ENCODE measurements around the gene C16orf82. TPM values are rescaled to one million over a fixed set of nuclear protein-coding genes. Genes with fewer than 3 reads are reported as not detected.

The C16orf82 gene
- total RNA-seq, 1 donor: not detected

GRCh38 chr16:27106305-27106704 is 39.6 kb downstream of the C16orf82 start:
- no peaks in the 10 kb centered on the region for H3K36me3 ChIP-seq (ENCODE audit: insufficient read depth, low read length)
- no peak for DNase-seq (ENCODE audit: insufficient read length, low spot score, missing footprints)

GRCh38 chr16:27107185-27107592 is 40.5 kb downstream of the C16orf82 start:
- no peak overlapping the region for H3K4me2 ChIP-seq (ENCODE audit: insufficient read depth, low read length)
- H3K27me3 ChIP-seq (ENCODE audit: insufficient read depth, low read length): no peaks in the 10 kb centered on the region
- H2AFZ ChIP-seq (ENCODE audit: low read length): no peak overlapping the region
- H3K36me3 ChIP-seq (ENCODE audit: insufficient read depth, low read length): no peaks in the 10 kb centered on the region
- H3K9me3 ChIP-seq (ENCODE audit: low read depth, low read length): no peaks in the 10 kb centered on the region
- no peak overlapping the region for H3K4me3 ChIP-seq (ENCODE audit: insufficient read depth, low read length)
- DNase-seq (ENCODE audit: insufficient read length, low spot score, missing footprints): no peak
- TF ChIP-seq, protein P1, sequence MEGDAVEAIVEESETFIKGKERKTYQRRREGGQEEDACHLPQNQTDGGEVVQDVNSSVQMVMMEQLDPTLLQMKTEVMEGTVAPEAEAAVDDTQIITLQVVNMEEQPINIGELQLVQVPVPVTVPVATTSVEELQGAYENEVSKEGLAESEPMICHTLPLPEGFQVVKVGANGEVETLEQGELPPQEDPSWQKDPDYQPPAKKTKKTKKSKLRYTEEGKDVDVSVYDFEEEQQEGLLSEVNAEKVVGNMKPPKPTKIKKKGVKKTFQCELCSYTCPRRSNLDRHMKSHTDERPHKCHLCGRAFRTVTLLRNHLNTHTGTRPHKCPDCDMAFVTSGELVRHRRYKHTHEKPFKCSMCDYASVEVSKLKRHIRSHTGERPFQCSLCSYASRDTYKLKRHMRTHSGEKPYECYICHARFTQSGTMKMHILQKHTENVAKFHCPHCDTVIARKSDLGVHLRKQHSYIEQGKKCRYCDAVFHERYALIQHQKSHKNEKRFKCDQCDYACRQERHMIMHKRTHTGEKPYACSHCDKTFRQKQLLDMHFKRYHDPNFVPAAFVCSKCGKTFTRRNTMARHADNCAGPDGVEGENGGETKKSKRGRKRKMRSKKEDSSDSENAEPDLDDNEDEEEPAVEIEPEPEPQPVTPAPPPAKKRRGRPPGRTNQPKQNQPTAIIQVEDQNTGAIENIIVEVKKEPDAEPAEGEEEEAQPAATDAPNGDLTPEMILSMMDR (IDR thresholded peaks at IDR 0.05; ENCODE audit: extremely low read depth, low read depth, low read length): no peak
- no peaks in the 10 kb centered on the region for H3K79me2 ChIP-seq (ENCODE audit: insufficient read depth, low read length)
- H3K27ac ChIP-seq (ENCODE audit: low read depth, low read length): no peak overlapping the region
- no peaks in the 10 kb centered on the region for H4K20me1 ChIP-seq (ENCODE audit: insufficient read depth, low read length)
- H3K4me1 ChIP-seq (ENCODE audit: insufficient read depth, low read length): no peaks in the 10 kb centered on the region

More at GRCh38 chr16:27106305-27106704, 39.6 kb downstream of the C16orf82 start:
- H2AFZ ChIP-seq (ENCODE audit: low read length): no peak overlapping the region
- H3K27ac ChIP-seq (ENCODE audit: low read depth, low read length): no peak overlapping the region
- TF ChIP-seq, protein P1 (IDR thresholded peaks at IDR 0.05; ENCODE audit: extremely low read depth, low read depth, low read length): no peak
- H3K4me2 ChIP-seq (ENCODE audit: insufficient read depth, low read length): no peak overlapping the region
- H3K79me2 ChIP-seq (ENCODE audit: insufficient read depth, low read length): no peaks in the 10 kb centered on the region
- no peaks in the 10 kb centered on the region for H3K27me3 ChIP-seq (ENCODE audit: insufficient read depth, low read length)
- H3K4me1 ChIP-seq (ENCODE audit: insufficient read depth, low read length): no peaks in the 10 kb centered on the region
- no peaks in the 10 kb centered on the region for H4K20me1 ChIP-seq (ENCODE audit: insufficient read depth, low read length)
- no peaks in the 10 kb centered on the region for H3K9me3 ChIP-seq (ENCODE audit: low read depth, low read length)
- no peak overlapping the region for H3K4me3 ChIP-seq (ENCODE audit: insufficient read depth, low read length)

- TF ChIP-seq, protein P1 (IDR thresholded peaks at IDR 0.05; ENCODE audit: extremely low read depth, low read depth, low read length): no peak
- no peak overlapping the region for H3K4me3 ChIP-seq (ENCODE audit: insufficient read depth, low read length)
- H3K4me1 ChIP-seq (ENCODE audit: insufficient read depth, low read length): no peaks in the 10 kb centered on the region
- H3K27ac ChIP-seq (ENCODE audit: low read depth, low read length): no peak overlapping the region
- no peaks in the 10 kb centered on the region for H3K79me2 ChIP-seq (ENCODE audit: insufficient read depth, low read length)
- no peaks in the 10 kb centered on the region for H4K20me1 ChIP-seq (ENCODE audit: insufficient read depth, low read length)
- H3K36me3 ChIP-seq (ENCODE audit: insufficient read depth, low read length): no peaks in the 10 kb centered on the region
- H3K4me2 ChIP-seq (ENCODE audit: insufficient read depth, low read length): no peak overlapping the region
- no peak for DNase-seq (ENCODE audit: insufficient read length, low spot score, missing footprints)
- H2AFZ ChIP-seq (ENCODE audit: low read length): no peak overlapping the region
- no peaks in the 10 kb centered on the region for H3K27me3 ChIP-seq (ENCODE audit: insufficient read depth, low read length)
- H3K9me3 ChIP-seq (ENCODE audit: low read depth, low read length): no peaks in the 10 kb centered on the region
Measured at GRCh38 chr16:27108051-27108770, 41.5 kb downstream of the C16orf82 start.

DNA sequence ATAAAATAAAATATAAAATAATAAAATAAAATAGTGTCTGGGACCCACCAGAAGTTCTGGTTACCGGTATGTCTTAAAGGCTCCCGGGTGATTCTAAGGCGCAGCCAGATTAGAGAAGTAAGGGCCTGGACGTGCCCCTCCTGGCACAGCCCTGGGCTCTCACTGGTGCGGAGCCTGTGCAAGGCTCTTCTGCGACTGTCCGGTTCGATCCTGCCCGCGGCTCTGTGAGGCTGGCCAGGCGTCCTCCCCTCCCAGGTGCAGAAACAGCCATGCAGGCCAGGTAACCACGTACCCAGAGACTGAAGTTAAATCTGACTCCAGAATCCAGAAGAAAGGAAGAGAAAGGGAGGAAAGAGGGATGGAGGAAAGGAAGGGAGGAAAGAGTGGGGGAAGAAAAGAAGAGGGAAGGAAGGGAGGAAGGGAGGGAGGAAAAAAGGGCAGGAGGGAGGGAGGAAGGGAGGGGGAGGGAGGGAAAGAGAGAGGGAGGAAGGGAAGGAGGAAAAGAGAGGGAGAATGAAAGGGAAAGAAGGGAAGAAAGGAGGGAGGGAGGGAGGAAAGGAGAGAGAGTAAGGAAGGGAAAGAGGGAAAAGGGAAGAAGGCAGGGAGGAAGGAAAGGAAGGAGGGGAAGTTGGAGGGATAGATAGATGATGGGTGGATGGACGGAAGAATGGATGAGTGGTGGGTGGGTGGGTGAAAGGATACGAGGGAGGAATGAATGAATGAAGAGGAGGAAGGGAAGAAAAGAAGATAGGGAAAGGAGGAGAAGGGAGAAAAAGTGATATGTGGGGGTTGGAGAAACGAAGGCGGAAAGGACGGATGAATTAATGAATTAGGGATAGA is 42.3 kb downstream of the C16orf82 start:
- Histone ChIP-seq H3K36me3 (ENCODE audit: insufficient read depth, low read length) (no peaks in the 10 kb centered on the region), H3K27ac (ENCODE audit: low read depth, low read length) (no peak overlapping the region), H4K20me1 (ENCODE audit: insufficient read depth, low read length) (no peaks in the 10 kb centered on the region), H3K4me1 (ENCODE audit: insufficient read depth, low read length) (no peaks in the 10 kb centered on the region), H3K4me2 (ENCODE audit: insufficient read depth, low read length) (peak overlapping the region; percentile 78), H3K27me3 (ENCODE audit: insufficient read depth, low read length) (no peaks in the 10 kb centered on the region), H2AFZ (ENCODE audit: low read length) (peak overlapping the region; percentile 41), H3K9me3 (ENCODE audit: low read depth, low read length) (no peaks in the 10 kb centered on the region), H3K79me2 (ENCODE audit: insufficient read depth, low read length) (no peaks in the 10 kb centered on the region), H3K4me3 (ENCODE audit: insufficient read depth, low read length) (peak overlapping the region; percentile 58)
- TF ChIP-seq, protein P1 (IDR thresholded peaks at IDR 0.05; ENCODE audit: extremely low read depth, low read depth, low read length): no peak
- DNase-seq (ENCODE audit: insufficient read length, low spot score, missing footprints): no peak
